ENCODE results near the gene GAPDHS.

The GAPDHS gene

DNA sequence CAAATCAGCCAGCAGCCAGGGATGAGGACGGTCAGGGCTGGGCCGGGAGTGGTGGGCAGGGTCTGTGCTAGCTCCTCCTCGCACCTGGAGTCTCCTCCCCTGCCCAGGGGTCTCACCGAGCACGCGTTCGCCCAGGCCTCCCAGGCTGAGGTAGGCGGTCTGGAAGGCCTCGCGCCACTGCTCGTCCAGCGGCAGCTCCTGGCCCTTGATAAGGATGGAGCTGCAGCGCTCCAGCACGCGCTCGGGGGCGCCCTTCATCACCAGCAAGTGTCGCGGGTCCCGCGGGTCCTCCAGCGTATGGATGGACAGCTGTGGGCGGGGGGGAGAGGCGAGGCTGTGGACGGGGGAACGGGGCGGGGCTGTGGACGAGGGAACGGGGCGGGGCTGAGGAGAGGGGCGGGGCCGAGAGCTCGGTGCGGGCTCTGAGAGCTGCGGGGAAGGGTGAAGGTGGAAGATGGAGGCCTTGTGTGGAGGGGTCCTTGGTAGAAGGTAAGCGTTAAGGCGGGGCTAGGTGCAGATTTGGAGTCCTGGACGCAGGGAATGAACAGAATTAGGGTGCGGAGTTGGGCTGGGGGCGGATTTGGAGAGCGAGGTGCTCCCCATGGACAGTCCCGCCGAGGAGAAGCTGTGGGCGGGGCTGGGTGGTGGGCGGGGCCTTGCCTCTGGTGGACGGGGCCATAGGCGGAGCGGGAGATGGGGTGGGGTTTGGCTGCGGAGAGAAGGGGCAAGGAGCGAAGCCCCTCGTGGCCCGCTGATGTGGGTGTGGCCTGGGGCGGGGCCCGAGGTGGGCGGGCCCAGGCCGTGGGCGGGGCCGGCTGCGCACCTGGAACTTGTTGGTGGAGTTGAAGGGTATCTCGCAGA is 24.5 kb downstream of the GAPDHS start:
- DNase-seq (ENCODE audit: low read depth), result peak; percentile 15

GRCh38 chr19:35558400-35559280 is 25.4 kb downstream of the GAPDHS start:
- no peak for DNase-seq (ENCODE audit: low read depth)

GRCh38 chr19:35559281-35559659 is 26.0 kb downstream of the GAPDHS start:
- no peak for DNase-seq (ENCODE audit: low read depth)

DNA sequence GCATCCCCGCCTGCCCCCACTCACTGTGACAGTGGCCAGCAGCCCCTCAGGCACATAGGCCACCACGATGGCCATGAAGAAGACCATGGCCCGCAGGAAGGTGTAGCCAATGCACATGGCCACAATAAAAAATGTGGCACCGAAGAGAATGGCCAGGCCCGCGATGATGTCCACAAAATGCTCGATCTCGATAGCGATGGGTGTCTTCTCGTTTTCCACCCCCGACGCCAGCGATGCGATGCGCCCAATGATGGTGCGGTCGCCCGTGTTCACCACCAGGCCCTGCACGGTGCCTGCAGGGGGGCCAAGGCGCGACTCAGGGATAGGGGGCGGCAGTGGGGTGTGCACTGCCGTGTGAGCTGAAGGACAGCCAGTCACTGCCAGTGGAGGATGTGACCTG is 26.5 kb downstream of the GAPDHS start:
- no peak for DNase-seq (ENCODE audit: low read depth)

GRCh38 chr19:35560271-35560670 is 27.0 kb downstream of the GAPDHS start:
- DNase-seq (ENCODE audit: low read depth), result no peak

DNA sequence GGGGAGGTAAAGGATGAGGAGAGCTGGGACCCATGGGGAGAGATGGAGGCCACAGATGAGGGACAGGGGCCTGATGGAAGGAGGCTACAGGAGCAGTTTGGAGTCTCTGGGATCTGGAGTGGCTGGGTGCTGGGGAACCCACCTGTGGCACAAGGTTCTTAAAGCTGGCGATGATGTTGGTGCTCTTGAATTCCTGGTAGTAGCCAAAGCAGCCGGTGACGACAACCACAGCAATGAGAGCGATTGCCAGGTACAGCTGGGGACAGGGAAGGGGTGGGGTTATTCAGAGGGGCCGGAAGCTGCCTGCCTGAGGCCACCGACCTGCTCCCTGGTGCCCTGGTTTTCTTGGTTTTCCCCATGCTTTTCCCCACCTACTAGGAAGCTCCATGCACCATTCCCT is 27.4 kb downstream of the GAPDHS start:
- DNase-seq (ENCODE audit: low read depth), result no peak

GRCh38 chr19:35561436-35561835 is 28.2 kb downstream of the GAPDHS start:
- no peak for DNase-seq (ENCODE audit: low read depth)

GRCh38 chr19:35562336-35562735 is 29.1 kb downstream of the GAPDHS start:
- DNase-seq (ENCODE audit: low read depth), result no peak

DNA sequence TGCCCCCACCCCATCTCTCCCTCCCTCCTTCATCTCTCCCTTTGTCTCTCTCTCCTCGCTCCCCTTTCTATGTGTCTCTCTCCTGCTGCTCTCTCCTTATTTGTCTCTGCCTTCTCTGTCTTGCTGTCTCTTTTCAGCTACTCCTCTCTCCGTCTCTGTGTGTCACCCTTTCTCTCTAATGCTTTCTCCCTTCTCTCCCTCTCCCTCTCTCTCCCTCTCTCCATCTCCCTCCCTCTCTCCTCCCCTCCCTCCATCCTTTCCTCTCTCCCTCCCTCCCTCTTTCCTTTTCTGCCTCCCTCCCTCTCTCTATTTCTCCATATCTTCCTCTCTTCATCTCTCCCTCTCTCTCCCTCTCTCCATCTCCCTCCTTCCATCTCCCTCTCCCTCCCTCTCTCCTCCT is 29.5 kb downstream of the GAPDHS start:
- no peak for DNase-seq (ENCODE audit: low read depth)

DNA sequence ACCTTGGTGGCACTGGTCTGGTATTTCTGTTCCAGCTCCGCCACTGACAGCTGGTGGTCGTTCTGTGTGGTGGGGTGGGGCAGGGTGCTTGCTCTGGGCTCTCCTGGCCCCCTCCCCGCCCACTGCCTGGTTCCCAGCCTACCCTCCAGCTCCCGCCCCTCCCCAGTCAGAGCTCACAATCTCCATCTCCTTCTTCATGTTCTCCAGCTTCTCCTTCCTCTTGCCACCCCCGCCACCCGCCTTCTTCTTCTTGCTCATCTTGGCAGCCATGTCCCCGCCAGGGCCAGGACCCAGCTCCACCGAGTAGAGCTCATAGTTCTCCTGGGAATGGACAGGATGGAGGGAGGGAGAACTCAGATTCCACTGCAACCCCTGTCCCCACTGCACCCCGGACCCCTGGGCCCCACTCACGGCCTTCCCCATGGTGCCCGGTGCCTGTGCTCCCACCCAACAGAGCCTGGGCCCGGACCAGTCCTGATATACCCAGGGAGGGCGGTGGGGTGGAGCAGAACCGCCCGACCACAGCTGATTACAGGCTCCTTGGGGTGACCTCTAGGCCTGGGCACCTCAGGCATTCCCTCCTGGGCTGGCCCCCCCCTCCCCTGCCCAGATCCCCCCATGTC is 30.1 kb downstream of the GAPDHS start, which contains the start of gene ATP4A:
Gene ATP4A, minus strand, starts transcription at position 452 of the 623 bp plus-strand sequence. Its CDS starts 29 bp downstream, at position 423.
- DNase-seq (ENCODE audit: low read depth), result no peak

GRCh38 chr19:35565016-35565856 is 32.0 kb downstream of the GAPDHS start:
- no peak for DNase-seq (ENCODE audit: low read depth)

- DNase-seq (ENCODE audit: low read depth), result no peak
These were observed 33.5 kb downstream of the GAPDHS start for GRCh38 chr19:35566738-35567137.

DNA sequence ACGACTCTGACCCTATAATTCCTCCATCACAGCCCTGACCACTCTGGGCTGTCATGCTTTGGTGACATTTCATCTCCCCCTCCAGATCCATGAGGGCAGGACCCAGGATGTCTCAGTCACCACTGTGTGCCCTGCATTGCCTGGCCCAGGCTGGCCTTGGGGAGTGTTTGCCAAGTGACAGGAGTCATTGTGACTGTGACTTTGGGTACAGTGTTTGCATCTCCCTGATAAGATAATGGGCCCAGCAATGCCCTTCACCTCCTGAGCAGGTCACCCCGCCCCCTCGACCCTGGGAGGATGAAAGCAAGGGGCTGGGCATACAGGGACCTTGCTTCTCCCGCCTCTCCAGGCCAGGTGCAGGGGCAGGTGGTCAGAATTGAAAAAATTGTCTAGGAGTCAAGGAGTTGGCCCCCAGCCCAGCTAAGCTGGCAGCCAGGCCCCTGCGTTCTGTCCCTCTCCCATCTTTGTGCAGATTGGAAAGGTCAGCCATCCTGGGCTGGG is 36.1 kb downstream of the GAPDHS start:
- no peak for DNase-seq (ENCODE audit: low read depth)

- DNase-seq (ENCODE audit: low read depth), result no peak
These were observed 38.2 kb downstream of the GAPDHS start for GRCh38 chr19:35571406-35571965.

- DNase-seq (ENCODE audit: low read depth), result no peak
These were observed 44.7 kb downstream of the GAPDHS start for GRCh38 chr19:35577918-35578317.

DNA sequence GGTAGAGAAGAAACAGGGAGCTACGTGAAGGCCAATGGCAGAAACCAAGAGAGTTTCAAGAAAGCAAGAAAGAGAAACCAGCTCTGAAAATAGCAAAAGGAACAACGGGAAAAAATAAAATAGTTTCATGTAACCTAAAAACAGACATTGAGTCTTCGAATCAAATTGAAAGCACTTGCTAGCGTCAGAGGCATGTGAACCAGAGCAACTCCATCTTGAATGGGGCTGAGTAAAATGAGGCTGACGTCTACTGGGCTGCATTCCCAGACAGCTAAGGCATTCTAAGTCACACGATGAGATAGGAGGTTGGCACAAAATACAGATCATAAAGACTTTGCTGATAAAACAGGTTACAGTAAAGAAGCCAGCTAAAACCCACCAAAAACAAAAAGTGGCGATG is 45.5 kb downstream of the GAPDHS start:
- no peak for DNase-seq (ENCODE audit: low read depth)

DNA sequence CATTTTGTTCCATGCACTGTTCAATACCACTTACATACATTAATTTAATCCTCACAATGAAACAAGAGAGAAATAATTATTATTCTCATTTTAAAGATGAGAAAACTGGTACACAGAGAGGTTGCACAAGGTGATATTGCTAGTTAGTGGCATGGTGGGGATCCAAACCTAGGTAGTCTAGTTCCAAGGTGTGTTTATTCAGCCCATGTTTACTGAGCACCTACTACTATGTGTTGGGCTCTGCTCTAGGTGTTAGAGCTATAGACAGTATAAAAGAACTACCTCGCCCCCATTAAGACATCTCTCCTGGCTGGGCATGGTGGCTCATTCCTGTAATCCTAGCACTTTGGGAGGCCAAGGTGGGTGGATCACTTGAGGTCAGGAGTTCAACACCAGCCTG is 49.5 kb downstream of the GAPDHS start:
- no peak for DNase-seq (ENCODE audit: low read depth)

GRCh38 chr19:35585848-35586247 is 52.6 kb downstream of the GAPDHS start, which contains the start of gene PMIS2:
Gene PMIS2, plus strand, starts transcription at chr19:35586173. Its CDS starts 87 bp downstream, at chr19:35586260.
- no peak for DNase-seq (ENCODE audit: low read depth)

- no peak for DNase-seq (ENCODE audit: low read depth)
These were observed 54.1 kb downstream of the GAPDHS start for GRCh38 chr19:35587321-35587720.

- DNase-seq (ENCODE audit: low read depth), result no peak
These were observed 57.6 kb downstream of the GAPDHS start for GRCh38 chr19:35590875-35591274.

GRCh38 chr19:35592226-35592625 is 59.0 kb downstream of the GAPDHS start:
- no peak for DNase-seq (ENCODE audit: low read depth)

All from stimulated activated CD8-positive, alpha-beta memory T cell treated with anti-CD3 and anti-CD28 coated beads, Interleukin-12 subunit alpha, Interleukin-12 subunit beta, amount 100 ng/mL, for 4 hours (primary cell).